GM10266 (cell line): ENCODE data around the gene SOX2.

ENCODE experiments used
- DNase-seq: peaks from one replicate; pipeline ENCODE4 v3.0.0; 2012; ENCODE audit errors: extremely low spot score
- CTCF ChIP-seq: IDR thresholded peaks from 2 replicates; pipeline ENCODE4 v1.5.1; 2012; ENCODE audit warnings: mild to moderate bottlenecking, low read depth; ENCODE audit not compliant: control insufficient read depth, insufficient read depth; ENCODE audit errors: missing control alignments

Gene SOX2

GRCh38 chr3:181725131-181725731 is 13.5 kb downstream of the SOX2 start:
- no peak for TF ChIP-seq CTCF
- peak; percentile 41 for DNase-seq

- no peak for TF ChIP-seq CTCF
- peak; percentile 27 for DNase-seq
Observed at GRCh38 chr3:181725830-181726229, 14.1 kb downstream of the SOX2 start.

GRCh38 chr3:181726351-181727330 is 14.9 kb downstream of the SOX2 start:
- peak; percentile 33 for DNase-seq
- no peak for TF ChIP-seq CTCF

GRCh38 chr3:181727341-181728032 is 15.8 kb downstream of the SOX2 start:
- DNase-seq = peak; percentile 26
- no peak for TF ChIP-seq CTCF

- peak; percentile 26 for DNase-seq
- TF ChIP-seq CTCF = no peak
Observed at GRCh38 chr3:181728470-181729340, 17.0 kb downstream of the SOX2 start.

- DNase-seq = peak; percentile 23
- no peak for TF ChIP-seq CTCF
Observed at GRCh38 chr3:181729341-181729869, 17.7 kb downstream of the SOX2 start.
